NCI-H146 (cell line): ENCODE measurements around the gene UTS2B.

ENCODE experiments used
- DNase-seq: peaks from one replicate; lab custom pipeline; 2025; lab: John Stamatoyannopoulos, UW

UTS2B gene

DNA sequence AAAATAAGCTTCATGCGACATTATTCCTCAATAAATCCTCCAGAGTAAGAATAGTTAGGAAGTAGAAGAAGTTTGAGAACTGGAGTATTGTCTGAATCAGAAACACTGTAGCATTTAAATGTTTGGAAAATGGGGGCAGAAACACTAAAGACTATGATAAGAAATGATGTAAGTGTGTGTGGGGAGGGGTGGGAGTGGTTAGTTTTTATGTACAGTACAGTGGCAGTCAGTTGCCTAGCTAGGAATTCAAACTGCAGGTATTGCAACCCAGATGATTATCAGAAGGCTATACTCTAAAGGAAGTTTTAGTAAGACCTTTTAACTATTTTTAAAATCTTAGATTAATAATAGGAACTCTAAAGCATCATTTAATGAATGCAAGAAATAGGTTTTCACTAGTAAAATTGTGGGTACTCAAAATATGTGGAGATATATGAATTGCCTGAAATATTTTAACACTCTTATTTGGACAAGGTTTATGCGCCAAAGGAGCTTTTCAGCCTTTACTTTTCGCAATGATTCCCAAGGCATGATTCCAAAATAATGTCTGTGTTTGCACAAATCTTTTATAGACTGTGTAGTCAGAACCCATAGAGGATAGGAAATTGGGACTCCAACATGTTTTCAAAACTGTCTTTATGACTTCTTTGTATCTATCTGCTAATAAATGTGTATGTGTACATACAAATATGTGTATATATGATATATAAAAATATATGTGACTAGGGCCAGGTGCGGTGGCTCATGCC is 9.1 kb downstream of the UTS2B start:
- DNase-seq: no peak

DNA sequence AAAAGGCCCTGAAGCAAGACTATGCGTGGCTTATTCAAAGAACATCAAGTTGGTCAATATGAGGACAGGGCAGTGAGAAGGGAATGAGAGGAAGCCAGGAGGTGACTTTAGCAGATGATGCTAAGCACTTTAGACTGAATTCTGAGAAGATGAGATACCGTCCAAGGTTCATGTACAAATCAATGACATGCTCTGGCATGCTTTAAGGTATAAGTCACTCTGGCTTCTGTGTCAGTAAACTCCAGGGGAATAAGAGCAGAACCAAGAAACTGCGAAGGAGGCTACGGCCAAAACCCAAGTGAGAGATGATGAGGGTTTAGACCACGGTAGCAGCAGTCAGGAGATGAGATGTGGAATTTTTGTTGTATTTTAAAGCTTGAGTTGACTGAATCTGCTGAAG is 10.0 kb downstream of the UTS2B start:
- DNase-seq: no peak

DNA sequence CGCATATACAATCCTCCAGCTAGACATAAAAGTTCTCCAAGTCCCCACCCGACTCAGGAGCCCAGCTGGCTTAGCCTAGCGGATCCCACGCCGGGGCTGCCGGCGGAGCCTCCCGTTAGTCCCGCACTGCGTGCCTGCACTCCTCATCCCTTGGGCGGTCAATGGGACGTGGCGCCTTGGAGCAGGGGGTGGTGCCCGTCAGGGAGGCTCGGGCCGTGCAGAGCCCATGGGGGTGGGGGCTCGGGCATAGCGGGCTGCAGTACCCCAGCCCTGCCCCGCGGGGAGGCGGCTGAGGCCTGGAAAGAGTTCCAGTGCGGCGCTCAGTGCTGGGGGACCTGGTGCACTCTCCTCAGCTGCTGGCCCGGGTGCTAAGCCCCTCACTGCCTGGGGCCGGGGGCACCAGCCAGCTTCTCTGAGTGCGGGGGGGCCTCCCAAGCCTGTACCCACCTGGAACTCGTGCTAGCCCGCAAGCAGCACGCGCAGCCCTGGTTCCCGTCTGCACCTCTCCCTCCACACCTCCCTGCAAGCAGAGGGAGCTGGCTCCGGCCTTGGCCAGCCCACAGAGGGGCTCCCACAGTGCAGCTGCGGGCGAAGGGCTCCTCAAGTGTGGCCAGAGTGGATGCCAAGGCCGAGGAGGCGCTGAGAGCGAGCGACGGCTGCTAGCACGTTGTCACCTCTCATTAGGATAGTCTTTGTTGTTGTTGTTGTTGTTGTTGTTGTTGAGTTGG is 13.3 kb downstream of the UTS2B start:
- DNase-seq: no peak

DNA sequence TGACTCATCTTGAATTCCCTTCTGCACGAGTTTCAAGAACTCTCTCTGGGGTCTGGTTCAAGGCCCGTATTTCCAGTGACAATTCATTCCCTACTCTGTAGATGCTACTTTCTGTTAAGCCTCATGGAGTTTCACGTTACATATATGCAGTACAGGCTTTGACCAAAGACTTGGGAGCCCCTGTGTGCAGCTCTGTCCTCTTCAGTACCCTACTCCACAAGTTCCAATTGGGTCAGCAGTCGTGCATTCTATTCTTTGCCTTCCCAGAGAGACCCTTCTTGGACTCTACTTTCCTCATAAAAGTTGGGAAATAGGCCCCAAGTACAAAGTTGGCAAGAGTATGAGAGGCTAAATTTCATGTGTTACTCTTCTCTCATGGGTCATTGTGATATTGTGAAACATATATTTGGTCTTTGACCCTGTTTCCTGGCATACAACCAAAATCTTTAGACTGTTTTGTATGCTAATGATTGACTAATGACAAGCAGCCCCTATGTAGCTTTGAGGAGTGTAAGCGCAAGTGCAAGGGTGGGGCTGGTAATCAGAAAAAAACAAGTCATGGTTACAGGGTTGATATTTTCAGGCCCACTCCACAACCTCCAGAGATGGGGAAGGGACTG is 16.1 kb downstream of the UTS2B start:
- no peak for DNase-seq

DNA sequence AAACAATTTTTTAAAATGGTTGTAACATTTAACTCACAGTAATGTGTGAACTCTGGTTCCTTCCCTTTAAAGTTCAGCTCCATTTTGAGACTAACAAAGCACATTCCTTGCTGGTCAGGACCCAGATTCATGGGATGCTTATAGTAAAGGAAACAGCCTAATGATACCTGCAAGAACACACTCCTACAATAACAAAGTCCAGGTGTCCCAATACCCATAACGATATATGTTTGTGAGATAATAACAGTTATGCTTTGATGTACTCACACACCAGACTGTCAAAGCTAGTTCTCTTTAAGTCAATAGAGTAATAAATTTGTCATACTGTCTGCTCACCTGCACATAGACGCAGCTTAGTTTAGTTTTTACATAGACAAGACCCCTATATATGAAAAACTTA is 17.0 kb downstream of the UTS2B start:
- DNase-seq: no peak

DNA sequence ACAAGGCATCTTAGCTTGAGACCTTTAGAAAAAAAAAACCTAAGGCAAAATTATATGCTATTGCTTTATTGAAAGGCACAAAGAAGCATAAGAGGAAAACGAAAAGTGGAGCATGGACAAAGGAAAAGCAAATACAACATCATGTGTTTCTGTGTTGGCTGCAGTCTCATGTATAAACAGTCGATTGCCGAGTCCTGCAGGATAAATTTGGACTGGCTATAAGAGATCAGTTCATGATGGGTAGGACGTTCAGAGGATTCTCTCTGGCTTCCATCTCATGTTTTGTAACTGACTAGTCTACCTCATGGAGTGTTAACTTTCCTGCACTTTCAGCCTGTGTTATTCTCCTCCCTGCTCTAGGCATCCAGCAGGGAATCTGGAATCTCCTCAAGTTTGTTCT is 23.0 kb downstream of the UTS2B start:
- DNase-seq: no peak

DNA sequence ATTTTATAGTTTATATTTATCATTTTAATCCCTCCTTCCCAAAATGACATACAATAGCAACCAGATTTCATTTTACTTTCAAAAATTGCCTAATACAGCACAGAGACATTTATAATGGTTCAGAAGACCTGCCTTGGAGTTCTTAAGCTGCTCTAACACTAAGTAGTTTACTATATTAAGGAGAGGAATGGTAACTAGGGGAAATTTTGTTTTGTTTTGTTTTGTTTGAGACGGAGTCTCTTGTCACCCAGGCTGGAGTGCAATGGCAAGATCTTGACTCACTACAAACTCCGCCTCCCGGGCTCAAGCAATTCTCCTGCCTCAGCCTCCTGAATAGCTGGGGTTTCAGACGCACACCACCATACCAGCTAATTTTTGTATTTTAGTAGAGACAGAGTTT is 23.9 kb downstream of the UTS2B start:
- no peak for DNase-seq

DNA sequence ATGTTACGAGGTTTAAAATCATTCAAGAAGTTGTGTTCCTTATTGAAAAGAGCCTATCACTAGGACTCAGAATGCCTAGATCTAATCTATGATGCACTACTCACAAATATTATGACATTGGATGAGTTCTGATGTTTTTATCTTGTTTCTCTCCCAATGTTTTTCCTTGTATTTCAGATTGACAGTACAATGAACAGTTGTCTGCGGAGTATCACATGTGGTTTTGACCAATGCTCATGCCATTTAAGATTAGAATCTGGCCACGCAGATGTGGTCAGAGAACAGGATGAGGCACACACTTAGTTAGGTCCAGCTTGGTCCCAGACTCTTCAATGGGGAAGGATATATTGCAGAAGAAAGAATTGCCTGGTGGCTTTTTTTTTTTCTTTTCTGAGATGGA is 26.7 kb downstream of the UTS2B start:
- DNase-seq: no peak

DNA sequence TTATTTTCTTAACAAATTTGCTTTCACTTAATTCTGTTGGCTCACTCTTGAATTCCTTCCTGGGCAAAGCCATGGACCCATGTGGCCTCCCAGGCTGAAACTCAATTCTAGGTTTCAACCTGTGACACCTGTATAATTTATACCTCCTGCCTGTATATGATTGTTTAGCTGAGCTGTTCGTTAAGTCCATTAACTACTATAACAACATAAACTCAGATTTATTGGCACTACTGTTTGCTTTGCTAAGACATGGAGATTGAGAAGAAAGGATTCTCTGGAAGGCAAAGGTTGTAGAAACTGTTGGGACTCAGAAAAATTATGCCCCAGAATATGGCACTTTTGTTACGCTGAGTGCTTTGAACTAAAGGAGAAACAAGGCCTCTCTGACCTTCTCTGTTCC is 27.9 kb downstream of the UTS2B start:
- no peak for DNase-seq

DNA sequence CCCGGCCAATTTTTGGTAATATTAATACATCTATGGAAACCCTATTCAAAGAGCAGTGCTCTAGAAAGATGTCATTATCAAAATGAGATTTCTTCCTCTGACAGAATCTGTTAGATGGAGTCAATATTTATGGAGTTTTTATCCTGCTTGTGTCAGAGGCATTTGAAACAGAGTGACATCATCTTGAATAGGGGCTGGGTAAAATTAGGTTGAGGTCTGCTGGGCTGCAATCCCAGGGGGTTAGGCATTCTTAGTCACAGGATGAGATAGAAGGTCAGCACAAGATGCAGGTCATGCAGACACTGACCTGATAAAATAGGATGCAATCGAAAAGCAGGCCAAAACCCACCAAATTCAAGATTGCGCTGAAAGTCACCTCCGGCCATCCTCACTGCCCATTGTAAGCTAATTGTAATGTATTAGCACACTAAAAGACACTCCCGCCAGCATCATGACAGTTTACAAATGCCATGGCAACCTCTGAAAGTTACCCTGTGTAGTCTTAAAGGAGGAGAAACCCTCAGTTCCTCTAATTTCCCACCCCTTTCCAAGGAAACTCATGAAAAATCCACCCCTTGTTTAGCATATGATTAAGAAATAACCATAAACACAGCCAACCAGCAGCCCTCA is 28.4 kb downstream of the UTS2B start:
- DNase-seq: no peak

DNA sequence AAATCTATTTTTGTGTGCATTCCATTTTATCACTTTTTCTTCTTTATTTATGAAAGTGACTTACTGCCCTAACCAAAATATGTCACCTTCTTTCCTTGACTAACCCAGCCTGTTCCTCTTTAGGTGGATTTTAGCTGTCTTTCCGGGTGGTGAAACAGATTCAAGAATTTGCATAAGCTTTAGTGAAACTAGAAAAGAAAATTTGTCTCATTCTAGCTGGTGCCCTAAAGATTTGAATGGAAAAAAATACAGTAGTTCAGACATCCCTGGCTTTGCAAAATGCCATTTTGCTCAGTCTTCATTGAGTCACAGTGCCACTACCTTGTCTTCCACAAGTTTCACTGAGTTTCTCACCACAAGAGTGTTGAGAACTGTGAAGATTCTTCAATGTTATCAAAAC is 29.3 kb downstream of the UTS2B start:
- no peak for DNase-seq

DNA sequence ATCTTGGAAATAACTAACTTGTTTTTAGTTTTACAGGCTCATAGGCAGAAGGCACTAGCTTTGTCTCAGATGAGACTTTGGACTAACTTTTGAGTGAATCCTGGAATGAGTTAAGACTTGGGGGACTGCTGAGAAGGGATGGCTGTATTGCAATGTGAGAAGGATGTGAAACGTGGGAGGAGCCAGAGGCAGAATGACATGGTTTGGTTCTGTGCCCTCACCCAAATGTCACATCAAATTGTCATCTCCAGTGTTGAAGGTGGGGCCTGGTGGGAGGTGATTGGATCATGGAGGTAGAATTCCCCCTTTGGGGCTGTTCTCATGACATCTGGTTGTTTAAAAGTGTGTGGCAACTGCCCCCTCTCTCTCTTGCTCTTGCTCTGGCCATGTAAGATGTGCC is 29.9 kb downstream of the UTS2B start:
- no peak for DNase-seq

DNA sequence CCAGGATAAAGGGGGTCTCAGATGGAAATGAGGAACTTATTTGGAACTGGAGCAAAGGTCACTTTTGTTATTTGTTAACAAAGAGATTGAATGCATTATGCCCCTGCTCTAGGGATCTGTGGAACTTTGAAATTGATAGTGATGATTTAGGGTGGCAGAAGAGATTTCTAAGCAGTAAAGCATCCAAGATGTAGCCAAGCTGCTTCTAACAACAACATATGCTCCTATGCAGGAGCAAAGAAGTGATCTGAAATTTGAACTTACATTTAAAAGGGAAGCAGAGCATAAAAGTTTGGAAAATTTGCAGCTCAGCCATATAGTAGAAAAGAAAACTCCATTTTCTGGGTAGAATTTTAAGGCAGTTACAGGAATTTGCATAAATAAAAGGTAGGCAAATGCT is 31.5 kb downstream of the UTS2B start:
- DNase-seq: no peak

DNA sequence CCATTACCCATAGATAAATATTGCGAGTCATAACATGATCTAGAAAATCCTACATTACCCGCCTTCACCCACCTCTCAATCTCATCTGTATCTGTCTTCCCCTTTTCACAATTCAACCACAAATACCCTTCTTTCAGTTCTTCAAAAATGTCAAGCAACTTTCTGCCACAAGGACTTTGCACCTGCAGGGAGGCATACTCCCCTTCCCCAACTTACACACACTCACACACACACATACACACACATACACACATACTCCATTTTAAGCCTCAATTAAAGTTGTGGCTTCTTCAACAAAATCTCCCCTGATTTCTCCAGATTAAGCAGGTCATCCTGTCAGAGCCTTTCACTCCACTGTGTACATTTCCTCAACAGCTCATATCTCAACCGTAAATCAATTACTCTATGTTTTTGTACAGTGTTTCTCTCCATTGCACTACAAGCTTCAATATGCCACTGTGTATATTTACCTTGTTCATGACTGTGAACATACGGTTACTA is 34.2 kb downstream of the UTS2B start:
- no peak for DNase-seq

DNA sequence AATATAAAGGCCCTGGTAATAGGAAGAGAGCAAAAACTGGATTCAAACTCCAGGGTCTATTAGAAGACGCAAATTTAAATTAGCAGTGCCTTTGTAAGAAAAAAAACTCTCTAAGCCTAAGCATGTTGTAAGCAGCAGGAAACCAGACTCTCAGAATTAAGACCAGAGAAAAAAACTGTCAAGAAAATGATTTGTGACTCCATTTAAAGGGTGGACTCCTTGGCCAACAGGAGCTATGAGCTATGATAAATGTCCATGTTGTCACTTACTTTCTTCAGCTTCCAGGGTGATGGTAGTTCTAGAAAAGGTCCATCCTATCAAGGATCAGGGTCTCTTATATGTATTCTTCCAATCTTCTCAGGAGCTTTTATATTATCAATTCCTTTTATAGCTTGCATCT is 36.0 kb downstream of the UTS2B start:
- no peak for DNase-seq

DNA sequence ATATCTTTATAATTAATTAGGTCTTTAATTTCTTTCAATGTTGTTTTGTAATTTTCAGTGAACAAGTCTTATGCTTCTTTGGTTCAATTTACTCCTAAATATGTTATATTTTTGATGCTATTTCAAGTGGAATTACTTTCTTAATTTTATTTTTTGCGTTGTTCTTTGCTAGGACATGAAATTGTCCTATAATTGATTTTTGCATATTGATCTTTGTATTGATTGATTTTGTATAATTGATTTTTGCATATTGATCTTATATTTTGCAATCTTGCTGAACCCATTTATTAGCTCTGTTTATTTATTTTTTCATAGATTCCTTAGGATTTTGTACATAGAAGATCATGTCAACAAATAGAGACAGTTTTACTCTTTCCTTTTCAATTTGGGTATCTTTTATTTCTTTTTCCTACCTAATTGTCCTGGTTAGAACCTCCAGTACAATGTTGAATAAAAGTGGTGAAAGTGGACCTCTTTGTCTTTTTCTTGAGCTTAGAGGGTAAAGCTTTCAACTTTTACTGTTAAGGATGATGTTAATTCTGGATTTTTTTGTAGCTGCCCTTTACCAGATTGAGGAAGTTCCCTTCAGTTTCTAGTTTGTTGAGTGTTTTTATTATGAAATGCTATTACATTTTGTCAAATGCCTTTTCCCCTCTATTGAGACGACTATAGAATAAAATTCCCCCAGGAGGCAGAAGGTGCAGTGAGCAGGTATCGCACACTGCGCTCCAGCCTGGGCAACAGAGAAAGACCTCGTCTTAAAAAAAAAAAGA is 37.9 kb downstream of the UTS2B start:
- no peak for DNase-seq

DNA sequence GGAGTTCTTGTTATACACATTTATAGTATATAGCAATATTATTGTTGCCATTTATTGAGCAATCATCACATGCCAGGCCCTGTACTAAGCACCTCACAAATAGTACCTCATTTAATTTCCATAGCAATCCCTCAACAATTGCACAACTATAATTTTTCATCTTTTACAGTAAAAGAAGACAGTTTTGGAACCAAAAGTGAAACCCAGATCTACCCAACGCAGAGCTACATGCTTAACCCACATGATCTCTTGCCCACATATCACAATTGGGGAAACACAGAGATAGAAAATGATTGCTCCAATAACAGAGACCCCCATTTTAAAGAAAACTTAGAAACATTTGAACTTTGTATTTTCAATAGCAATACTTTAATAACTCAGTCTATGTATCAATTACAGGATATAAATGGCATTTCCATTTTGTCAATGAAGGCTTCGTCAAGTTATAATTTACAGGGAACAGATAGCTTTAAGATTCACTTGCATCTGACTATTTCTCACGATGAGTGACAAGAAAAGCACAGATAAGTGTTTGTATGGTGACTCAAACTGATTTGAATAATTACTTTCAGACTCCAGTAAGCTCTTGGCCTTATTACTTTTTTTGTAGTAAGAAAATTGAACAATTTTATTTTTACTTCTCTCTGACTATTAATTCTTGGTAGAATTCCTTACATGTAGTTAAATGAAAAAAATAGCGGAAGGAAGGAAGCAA is 39.9 kb downstream of the UTS2B start:
- DNase-seq: no peak

DNA sequence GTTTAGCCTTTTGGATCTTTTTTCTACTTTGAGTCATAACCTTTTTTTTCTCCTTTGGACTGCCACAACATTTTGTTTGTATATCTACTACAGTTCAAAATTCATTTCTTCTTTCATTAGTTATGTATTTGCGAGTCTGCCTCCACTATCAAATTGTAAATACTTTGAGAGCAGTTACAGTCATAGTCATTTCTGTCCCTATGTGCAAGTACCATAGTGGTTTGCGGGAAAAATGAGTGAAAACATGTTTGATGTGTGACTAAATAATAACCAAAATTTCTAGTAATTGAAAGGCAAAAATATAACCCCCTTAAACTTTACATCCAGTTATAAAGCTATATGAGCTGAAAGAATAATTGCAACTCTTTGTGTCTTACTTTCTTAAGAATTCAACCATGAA is 46.9 kb downstream of the UTS2B start:
- no peak for DNase-seq

DNA sequence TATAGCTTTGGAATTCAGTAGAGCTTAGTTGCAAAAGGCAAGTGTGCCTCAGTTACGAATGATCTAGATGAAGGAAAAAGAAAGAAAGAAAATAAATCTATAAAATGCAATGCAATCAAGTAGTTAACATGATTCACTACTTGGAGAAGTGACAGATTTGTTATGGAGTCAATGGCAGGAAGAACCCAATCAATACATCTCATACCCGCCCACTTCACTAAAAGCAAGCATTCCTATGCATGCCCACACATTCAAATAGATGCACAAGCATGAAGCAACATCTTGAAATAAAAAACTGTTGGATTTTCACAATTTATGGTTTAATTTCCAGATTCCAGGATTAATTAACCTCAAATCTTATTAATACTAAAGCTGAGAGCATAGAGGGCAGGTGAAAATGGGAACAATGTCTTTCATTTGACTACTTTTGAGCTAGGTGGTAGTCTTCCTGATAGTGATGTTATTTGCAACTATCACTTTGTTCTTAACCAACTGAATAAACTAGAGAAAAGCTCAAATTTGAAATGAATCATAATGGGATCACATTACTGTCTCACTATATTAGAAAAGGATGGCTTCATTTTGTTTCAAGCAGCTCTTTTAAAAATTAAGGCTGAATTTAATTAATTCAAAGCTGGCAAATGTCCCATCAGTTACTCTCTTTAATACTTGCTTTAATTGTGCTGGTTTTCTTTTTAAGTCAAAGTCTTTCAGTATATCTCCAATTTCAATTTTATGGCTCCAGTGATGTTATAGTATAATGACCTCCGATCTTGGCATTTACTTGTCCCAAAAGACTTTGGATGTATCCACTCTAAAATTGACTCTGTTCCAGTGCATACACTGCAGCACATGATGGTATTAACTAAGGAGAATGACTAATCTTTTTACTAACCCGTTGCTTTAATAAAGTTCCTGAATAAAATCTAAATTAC is 47.8 kb downstream of the UTS2B start:
- no peak for DNase-seq

DNA sequence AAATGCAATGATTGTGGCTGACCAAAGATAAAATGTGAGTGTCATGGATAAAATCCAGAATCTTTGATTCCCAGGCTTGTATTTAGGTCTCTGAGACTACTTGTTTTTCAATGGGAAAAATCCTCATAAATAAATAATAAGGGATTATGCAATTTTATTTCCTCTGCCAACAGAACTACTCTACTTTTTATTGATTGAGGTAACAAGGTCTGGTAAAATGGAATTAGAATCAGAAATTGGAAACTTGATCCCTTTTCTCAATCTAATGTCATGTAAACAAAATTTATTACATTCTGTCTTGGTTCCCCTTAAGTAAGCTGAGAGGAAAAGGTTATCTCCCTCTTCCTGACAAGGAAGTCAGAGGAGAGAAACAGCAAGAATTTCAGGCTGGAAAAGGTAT is 49.4 kb downstream of the UTS2B start:
- no peak for DNase-seq
